Right kidney (tissue), 9 donors: ENCODE data around the gene UBE3D.

Experiments used
- DNase-seq: peaks from one replicate; pipeline ENCODE4 v3.0.0-alpha.2; 2016
- long read RNA-seq, 8 donors: transcript quantifications; one replicate each; lab custom pipeline, GENCODE V29; 2026

The UBE3D gene, protein sequence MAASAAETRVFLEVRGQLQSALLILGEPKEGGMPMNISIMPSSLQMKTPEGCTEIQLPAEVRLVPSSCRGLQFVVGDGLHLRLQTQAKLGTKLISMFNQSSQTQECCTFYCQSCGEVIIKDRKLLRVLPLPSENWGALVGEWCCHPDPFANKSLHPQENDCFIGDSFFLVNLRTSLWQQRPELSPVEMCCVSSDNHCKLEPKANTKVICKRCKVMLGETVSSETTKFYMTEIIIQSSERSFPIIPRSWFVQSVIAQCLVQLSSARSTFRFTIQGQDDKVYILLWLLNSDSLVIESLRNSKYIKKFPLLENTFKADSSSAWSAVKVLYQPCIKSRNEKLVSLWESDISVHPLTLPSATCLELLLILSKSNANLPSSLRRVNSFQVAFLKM
- long read RNA-seq, donor 1, partial matches to known transcripts = 0 of 1 reads
- long read RNA-seq, donor 1, other reads (novel, unspliced or antisense) = 0 of 1 reads
- long read RNA-seq, donor 2, partial matches to known transcripts = 0 of 2 reads
- long read RNA-seq, donor 2, other reads (novel, unspliced or antisense) = 0 of 2 reads
- long read RNA-seq, donor 3, partial matches to known transcripts = 0 of 2 reads
- long read RNA-seq, donor 3, other reads (novel, unspliced or antisense) = 0 of 2 reads
- long read RNA-seq, donor 4, partial matches to known transcripts = 0 of 1 reads
- long read RNA-seq, donor 4, other reads (novel, unspliced or antisense) = 0 of 1 reads
- long read RNA-seq, donor 5, partial matches to known transcripts = 0 of 4 reads
- long read RNA-seq, donor 5, other reads (novel, unspliced or antisense) = 0 of 4 reads
- long read RNA-seq, donor 6, partial matches to known transcripts = 0 of 1 reads
- long read RNA-seq, donor 6, other reads (novel, unspliced or antisense) = 0 of 1 reads
- long read RNA-seq, donor 7, partial matches to known transcripts = 0 of 1 reads
- long read RNA-seq, donor 7, other reads (novel, unspliced or antisense) = 0 of 1 reads
- long read RNA-seq, donor 8, partial matches to known transcripts = 0 of 1 reads
- long read RNA-seq, donor 8, other reads (novel, unspliced or antisense) = 0 of 1 reads

GRCh38 chr6:83065511-83066192 lies at the start of gene UBE3D:
Gene UBE3D (minus strand): TSS chr6:83065841. CDS start chr6:83065718, 123 bp downstream.
- DNase-seq = peak; percentile 89

- DNase-seq = no peak
These were observed 48.5 kb upstream of the UBE3D start for GRCh38 chr6:83114164-83114563.

GRCh38 chr6:83113258-83113657 lies 47.6 kb upstream of the UBE3D start:
- DNase-seq = no peak

DNA sequence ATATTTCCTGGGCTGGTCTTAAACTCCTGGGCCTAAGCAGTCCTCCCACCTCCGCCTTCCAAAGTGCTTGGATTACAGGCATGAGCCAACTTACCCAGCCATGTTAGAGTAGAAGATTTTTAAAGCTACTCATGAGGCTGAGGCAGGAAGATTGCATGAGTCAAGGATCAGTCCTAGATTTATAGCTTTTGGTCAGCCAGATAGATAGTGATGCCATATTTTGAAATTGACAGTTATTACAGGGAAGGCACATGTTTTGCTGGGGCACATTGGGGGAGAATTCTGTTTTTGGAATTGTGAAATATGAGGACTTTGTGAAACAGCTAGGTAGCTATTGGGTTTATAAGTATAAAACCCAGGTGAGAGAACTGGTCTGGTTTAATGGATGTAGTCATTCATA lies 42.7 kb upstream of the UBE3D start:
- DNase-seq = no peak

- no peak for DNase-seq
These were observed 32.9 kb upstream of the UBE3D start for GRCh38 chr6:83098589-83098988.

GRCh38 chr6:83097675-83098074 lies 32.0 kb upstream of the UBE3D start:
- DNase-seq = no peak

GRCh38 chr6:83097204-83097603 lies 31.6 kb upstream of the UBE3D start:
- no peak for DNase-seq

DNA sequence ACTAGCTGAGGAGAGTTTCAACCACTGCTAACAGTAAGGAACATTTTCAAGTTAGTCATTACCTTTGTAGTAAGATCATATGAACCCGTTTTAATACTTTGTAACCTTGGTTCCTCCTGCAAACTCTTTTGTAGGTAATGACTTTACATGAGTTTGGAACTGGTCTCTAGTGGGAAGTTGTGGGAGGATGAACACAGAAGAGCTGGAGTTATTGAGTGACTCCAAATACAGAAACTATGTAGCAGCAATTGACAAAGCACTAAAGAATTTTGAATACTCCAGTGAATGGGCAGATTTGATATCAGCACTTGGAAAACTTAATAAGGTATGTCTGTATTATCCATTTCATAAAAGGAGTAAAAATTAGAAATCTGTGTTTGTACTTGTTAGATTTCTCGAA lies 31.1 kb upstream of the UBE3D start:
- DNase-seq = no peak

DNA sequence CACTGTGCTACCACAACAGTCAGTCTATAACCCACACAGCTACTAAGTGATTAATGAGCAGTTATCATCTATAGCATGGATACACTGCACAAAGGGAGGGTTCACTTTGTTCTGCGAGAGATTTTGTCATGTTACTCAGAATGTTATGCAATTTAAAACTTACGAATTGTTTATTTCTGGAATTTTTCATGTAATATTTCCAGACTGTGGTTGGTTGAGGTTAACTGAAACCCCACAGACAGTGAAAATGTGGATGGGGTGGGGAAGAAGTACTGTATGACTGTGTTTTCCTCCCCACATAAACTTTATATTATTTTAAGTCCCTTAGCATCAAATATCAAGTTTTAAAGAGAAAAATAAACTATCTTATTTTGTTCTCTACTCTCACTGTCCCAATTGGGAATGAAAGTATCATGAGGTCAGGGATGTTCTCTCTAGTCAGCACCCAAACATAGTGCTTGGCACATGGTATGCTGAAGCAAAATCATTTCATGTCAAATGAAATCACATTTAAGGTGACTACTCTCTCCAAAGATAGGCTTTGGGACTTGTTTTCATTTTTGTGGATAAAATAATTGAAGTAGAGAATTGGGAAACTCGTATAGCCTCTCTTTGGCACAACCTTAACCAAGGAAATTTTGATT lies 27.2 kb upstream of the UBE3D start:
- no peak for DNase-seq

DNA sequence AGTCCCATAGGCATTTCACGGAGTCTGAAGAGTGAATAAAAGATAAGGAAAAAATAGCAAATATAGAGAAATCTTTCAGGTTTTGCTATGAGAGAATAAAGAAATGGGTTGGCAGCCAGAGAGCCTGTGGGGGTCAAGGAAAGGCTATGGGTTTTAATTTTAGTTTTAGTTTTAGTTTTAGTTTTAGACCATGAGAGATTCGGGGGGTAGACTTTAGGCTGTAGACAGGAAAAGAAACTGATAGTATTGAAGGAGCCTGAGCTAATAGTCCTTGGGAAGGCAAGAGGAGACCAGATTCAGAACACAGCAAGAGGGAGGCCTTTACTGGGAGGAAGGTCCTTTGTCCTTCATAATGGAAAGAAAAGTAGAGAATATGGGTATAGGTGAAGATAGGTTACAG lies 21.1 kb upstream of the UBE3D start:
- DNase-seq = no peak

DNA sequence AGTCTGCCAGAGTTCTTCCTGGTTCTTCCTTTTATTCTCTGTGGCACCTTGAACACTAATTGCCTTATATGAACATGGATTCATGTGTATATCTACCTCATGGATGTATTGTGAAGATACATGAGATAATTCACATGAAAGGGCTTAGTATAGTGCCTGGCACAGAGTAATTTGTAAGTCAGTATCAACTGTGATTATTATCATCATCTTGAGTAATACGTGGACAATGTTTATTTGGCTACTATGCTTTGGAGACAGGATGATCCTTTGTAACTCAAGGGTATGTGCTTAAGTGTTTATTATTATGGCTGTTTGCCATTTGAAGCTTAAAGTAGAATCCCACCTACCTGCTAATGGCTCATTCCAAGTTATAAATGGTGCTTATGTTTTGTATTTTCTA lies 17.8 kb upstream of the UBE3D start:
- no peak for DNase-seq

DNA sequence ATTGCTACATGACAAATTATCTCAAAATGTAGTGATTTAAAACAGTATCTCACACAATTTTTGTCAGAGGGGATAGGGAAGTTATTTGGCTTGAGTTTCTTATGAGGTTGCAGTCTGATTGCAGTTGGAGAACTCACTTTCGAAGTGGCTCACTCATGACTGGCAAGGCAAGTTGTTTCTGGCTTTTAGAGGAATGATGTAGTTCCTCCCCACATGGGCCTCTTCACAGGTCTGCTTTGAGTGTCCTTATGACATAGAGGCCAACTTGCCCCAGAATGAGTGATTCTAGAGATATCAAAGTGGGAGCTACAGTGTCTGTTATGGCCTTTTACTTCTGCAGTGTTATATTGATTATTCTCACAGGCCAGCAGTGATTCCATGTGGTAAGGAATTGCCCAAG lies 8.0 kb upstream of the UBE3D start:
- DNase-seq = no peak

DNA sequence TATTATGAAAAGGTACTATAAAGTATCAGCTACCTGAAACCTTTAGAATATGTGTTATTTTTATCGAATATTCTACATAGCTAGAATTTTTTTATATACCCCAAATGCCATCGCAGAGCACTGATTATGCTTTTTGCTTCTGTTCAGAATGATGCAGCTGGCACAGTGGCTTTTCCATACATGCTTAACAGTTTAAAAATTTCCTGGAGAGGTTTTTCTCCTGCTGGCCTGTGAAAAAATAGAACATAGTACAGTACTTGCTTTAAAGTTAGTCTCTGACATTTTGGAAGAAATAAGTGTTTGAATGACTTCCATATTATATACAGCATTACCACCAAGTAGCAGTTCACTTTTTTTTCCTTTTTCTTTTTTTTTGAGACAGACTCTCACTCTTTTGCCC lies 7.1 kb upstream of the UBE3D start:
- DNase-seq = no peak

DNA sequence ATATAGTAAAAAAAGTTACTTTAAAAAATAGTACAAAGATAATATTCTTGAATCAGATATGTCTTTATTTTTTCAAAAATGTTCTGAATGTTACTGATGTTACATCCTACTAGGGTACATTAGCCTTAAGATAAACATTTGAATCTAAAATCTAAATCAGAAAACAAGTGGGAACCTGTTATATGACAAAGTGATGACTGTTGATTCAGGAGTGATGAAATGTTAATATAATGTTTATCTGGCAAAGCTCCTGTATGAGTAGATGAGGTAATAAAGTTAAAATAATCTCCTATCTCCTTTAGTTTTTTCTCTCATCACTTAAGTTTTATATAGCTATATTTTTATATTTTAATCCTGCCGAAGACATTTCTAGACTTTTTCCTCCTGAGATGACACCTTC lies 6.1 kb upstream of the UBE3D start:
- no peak for DNase-seq

DNA sequence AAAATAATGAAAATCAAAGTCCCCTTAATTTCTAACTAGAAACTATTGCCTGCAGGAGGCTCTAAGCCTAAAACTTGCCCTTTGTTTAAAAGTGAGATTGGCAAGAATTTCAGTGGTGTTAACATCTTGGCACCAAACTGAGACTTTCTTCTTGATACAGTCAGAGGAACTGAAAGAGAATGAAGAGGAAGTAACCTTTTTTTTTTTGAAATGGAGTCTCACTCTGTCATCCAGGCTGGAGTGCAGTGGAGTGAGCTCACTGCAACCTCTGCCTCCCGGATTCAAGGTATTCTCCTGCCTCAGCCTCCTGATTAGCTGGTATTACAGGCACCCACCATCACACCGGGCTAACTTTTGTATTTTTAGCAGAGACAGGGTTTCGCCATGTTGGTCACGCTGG lies 5.4 kb upstream of the UBE3D start:
- no peak for DNase-seq

DNA sequence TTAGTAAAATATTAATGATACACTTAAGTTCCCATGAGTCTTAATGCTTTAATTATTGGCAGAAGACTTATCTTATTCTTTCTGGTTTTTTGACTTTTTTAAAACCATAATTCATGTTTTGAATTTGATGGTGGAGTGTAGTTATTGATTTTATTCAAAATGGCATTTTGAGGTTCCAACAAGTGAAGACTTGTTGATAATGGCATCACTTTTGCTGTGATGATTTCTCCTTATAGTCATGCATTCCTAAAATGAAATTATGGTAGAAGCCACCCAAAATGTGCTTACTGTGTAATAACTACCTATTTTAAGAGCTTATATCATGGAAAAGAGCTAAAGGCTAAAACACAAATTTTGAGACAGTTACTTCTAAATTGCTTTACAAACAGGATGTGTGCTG lies 4.0 kb upstream of the UBE3D start:
- DNase-seq = no peak

DNA sequence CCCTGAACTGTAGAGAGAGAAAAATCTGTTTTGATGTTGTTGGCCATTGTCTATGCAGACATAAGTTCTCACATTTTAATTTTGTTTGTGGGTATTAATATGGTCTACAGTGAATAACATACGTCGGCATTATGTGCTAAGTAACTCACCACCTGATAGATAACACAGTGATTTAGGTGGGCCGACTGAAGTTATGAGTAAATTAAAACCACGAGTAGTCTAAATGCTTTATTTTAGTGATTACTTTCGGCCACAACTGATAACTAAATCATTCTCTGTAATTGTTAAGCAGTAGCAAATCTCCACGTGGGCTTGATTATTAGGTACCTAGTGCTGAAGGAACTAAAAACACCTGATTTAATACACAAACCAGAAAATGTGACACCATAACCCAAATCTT lies 3.0 kb upstream of the UBE3D start:
- no peak for DNase-seq

DNA sequence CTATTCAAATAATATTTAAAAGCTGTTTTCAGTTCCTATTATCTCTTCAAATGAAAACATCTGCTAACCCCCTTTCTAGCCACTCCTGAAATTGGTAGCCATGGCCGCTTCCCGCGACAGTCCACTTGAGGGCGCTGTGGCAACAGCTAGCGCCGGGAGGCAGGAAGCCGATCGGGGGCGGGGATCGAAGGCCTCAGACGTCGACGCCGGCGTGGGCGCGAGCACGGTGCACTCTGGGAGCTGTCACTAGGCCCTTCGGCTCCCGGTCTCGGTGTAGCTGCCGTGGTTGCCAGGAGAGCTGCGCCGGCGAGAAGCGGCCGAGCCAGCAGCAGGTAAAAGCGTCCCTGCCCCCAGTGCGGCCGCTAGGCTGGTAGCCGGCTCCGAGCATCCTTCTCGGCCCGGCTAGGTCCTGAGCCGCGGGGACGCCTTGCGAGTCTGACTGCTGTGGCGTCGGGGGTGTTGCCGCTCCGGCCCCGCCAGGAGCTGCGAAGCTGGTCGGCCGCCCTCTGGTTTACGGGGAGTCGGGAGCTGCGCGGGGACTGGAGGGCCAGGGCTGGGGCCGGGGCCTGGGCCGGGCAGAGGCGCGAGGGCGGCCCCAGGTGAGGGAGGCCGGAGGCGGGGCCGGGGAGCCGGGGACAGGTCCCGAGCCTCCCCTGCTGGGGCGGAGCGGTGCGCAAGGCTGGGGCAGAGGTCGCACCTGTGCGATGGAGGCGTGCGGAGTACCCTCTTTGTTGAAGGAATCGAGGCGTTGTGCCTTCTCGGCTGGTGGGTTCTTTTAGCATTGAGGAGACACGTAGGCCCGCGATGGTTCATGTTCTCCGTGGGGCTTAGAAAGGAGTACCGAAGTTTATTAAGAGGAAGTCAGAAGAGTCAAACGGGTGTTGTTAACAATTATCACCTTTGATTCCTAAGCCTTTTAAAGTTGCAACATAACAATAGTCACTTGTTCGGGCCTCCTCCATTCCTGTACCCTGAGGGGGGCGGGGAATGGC lies 2.1 kb upstream of the UBE3D start, which contains the start of gene DOP1A:
TSS of gene DOP1A (plus strand) at position 224 of the 992 bp plus-strand sequence. CDS start 29,307 bp downstream, outside the sequence.
- DNase-seq = peak; percentile 92

DNA sequence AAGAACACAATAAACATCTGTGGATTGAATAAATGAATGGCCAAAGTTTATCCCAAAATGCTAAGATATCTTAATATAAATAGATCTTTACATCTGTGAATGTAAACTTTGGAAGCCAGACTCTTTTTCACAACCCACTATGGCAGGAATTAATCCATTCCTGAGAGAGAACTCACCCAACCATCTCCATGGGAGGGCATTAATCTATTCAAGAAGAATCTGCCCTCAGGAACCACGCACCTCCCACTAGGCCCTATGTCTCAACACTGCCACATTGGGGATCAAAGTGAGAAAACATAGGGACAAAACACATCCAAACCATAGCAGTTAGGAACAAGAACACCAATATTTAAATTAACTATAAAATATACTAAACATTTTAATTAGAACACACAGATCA lies 3.4 kb downstream of the UBE3D start:
- no peak for DNase-seq

GRCh38 chr6:83061190-83061589 lies 4.5 kb downstream of the UBE3D start:
- no peak for DNase-seq
